Astrocyte of the spinal cord (primary cell): ENCODE results near the gene ACOX1.
A peak's percentile ranks its signal among the peaks of the same experiment; 100 is the strongest.

ENCODE experiments used
- DNase-seq: peaks from one replicate; pipeline ENCODE4 v3.0.0; 2011; ENCODE audit warnings: low read depth, low spot score
- H3K4me3 ChIP-seq: 2 replicates; pipeline ENCODE4 v1.5.1; 2011; ENCODE audit warnings: low read depth, mild to moderate bottlenecking, low read length, moderate library complexity
- in situ Hi-C: cut with HindIII; loops from 2 replicates; pipeline ENCODE4 v1.10.0; 2017; ENCODE audit warnings: low sequenced_read_pairs
- TF ChIP-seq, protein P1 (sequence below): IDR thresholded peaks from 2 replicates; pipeline ENCODE4 v1.5.1; 2012; ENCODE audit warnings: low read depth, mild to moderate bottlenecking, low read length, inconsistent platforms

Gene ACOX1

DNA sequence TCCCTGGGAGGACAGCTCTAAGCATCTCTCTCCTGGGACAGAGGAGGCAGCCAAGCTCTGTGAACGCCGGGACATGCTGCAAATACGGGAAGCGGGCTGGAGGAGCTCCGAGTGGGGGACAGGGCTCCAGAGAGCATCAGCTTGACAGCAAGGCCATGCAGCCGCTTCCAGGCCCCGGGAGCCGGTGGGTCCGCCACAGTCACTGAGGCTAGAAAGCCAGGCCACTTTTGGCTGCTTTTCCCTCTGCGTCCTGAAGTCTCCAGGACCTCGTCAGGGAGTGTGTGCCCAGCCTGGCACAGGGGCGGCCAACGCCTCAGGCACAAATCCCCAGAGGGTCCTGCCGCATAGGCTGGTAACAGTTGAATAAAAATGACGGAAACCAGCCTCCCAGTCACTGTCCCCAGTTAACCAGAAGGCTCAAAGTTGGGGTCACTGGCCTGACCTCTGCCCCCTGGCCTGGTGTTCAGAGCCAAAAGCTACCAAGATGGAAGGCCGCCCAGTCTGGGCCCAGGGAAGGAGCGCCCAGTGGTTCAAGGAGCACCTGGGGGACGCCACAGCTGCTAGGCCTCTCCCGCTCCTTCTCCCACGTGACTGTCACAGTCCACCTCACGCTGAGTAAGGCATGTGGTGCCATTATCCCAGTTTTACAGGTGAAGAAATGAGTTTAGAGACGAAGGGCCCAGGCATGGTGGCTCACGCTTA lies 79.0 kb downstream of the ACOX1 start:
- TF ChIP-seq, protein P1, sequence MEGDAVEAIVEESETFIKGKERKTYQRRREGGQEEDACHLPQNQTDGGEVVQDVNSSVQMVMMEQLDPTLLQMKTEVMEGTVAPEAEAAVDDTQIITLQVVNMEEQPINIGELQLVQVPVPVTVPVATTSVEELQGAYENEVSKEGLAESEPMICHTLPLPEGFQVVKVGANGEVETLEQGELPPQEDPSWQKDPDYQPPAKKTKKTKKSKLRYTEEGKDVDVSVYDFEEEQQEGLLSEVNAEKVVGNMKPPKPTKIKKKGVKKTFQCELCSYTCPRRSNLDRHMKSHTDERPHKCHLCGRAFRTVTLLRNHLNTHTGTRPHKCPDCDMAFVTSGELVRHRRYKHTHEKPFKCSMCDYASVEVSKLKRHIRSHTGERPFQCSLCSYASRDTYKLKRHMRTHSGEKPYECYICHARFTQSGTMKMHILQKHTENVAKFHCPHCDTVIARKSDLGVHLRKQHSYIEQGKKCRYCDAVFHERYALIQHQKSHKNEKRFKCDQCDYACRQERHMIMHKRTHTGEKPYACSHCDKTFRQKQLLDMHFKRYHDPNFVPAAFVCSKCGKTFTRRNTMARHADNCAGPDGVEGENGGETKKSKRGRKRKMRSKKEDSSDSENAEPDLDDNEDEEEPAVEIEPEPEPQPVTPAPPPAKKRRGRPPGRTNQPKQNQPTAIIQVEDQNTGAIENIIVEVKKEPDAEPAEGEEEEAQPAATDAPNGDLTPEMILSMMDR: no peak
- no peak for DNase-seq
- in situ Hi-C loops: no loop called here
- H3K4me3 ChIP-seq: no peak overlapping the region

DNA sequence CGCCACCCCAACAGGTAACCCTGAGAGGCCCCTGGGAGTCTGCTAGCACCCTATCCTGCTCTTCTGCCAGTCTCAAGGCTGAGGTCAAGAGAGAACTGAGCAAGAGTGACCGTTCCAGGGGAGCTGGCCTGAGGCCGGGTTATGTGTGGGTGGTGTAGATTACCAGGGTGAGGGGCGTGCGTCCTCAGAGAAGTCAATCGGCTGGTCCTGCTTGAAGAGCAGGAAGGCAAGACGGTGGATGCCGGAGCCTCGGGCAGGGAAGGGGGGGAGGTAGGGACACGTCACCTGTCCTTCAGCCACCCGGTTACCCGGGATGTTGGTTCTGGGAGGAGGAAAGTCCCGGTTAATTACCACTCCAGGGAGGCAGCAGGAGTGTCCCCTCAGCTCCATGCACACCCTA lies 79.6 kb downstream of the ACOX1 start:
- no peak for DNase-seq
- TF ChIP-seq, protein P1: no peak
- in situ Hi-C loops: no loop called here
- H3K4me3 ChIP-seq: no peak overlapping the region

DNA sequence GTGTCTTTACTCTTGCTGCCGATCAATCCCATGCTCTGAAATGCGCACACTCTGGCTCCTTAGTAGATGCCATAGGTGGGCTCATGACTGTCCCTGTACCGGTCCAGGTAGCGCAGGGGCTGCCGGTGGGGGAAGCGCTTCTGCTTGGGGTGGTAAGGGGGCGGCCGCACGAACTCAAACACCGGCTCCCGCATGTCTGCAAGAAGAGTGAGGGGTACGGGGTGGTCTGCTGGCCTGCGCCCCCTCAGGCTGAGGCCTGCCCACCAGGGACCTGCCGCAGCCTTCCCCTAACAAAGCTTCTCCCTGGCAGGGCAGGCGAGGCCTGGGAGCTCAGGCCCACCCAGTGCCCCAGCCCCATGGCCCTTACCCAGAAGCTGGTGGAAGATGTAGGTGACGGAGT lies 80.2 kb downstream of the ACOX1 start:
- no peak for DNase-seq
- no peak overlapping the region for H3K4me3 ChIP-seq
- in situ Hi-C loops: no loop called here
- TF ChIP-seq, protein P1: no peak

DNA sequence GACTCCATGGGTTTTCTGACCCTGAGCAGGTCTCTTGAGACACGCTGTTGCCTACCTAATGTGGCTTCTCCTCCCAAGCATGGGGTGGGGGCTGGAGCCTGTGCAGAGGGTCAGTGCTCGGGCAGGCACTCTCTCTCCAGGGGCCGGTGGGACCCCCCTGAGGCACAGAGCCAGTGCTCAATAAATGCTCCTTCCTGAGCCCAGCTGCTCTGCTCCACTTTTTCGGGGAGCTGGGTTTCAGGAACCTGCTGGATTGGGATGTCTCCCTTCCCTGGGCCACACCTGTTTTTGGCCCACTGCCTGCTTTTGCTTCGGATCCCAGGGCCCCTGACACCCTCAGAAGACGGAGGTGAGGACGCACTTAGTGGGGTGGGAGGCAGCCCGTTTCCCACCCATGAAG lies 80.9 kb downstream of the ACOX1 start:
- TF ChIP-seq, protein P1: no peak
- H3K4me3 ChIP-seq: no peak overlapping the region
- in situ Hi-C loops: no loop called here
- DNase-seq: no peak

DNA sequence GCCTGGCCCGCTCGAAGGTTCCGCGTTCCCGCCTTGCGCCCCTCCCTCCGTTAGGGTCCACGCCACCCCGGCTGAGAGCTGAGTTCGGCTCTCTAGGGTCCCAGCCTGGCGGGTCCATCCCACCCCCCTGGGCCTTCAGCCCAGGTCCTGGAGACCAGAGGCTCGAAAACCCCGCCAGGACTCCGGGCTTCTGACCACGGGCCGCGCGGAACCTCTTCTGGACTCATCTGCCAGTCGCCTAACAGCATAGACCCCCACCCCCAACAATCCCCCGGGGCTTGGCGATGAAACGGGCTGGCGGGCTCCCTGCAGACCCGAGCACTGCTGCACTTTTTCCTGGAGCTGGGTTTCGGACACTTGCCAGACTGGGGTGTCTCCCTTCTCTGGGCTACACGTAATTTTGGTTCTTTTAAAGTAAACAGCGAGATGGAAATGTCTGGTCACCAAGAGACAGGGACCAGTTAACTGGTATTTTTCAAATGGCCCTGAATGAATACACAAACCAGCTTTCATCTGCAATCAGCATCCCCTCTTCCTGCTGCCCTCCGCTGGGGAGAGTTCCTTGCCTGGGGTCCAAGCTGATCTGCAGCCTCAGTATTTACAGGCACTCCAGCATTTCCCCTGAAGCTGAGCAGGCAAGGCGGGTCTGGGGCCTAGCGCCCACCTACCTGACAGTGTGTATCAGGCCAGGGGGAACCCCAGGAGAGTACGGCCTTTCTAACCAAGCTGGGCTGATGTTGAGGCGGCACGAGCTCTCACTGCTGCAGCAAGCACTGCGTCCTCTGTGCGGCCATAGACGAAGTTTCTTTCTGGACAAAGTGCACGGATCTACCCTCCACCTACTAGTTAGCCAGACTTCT lies 81.6 kb downstream of the ACOX1 start:
- in situ Hi-C loops: no loop called here
- no peak for DNase-seq
- peak overlapping the region; percentile 62 for H3K4me3 ChIP-seq
- TF ChIP-seq, protein P1: no peak

DNA sequence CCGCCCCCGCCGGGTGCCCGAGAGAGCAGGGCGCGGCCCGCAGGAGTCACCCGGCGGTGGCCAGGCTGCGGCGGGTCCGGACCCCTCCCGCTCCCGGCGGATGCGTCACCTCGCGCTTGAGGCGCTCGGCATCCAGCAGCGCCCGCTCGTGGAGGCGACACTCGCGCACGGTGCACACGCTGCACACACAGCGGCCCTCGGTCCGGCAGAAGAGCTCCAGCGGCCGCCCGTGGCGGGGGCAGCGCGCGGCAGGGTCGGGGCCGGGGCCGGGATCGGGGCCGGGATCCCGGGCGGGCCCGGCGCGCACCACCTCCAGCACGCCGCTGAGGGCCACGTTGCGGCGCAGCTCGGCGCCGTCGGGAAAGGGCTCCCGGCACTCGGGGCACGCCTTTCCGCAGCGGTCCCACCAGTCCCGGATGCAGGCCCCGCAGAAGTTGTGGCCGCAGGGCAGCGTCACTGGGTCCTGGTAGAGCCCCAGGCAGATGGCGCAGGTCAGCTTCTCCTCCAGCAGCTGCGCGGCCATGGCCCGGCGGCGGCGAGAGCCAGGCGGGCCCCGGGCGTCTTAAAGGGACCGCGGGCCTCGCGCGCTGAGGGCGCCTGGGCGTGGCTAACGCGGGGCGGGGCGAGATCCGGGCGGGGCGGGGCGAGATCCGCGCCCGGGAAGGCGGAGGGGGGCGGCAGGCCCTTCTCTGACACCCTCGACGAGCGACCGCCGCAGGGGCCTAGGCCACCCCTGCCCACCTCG lies 82.4 kb downstream of the ACOX1 start, which contains the start of gene TRIM65:
Gene TRIM65, minus strand, starts transcription at position 537 of the 745 bp plus-strand sequence. Its CDS starts 14 bp downstream, at position 523.
- H3K4me3 ChIP-seq: peak within 1 kb of the TSS; percentile 62
- DNase-seq: peak; percentile 75
- TF ChIP-seq, protein P1: peak; percentile 31
- in situ Hi-C loops: no loop called here
